Sigmoid colon (tissue), 4 donors: Measurements from ENCODE around the gene FBXO27.

Experiments used
- POLR2AphosphoS5 ChIP-seq, 4 donors: sonication (generic); formaldehyde crosslinking; IDR thresholded peaks; one replicate each; pipeline ENCODE4 v1.6.1; 2017; ENCODE audit warnings: antibody characterized with exemption in 4 of 4
- TF ChIP-seq, protein P1 (sequence below), 4 experiments: fragments of 450-650 bp in 3 of 4; fragments of 200-600 bp in 1 of 4; IDR thresholded peaks; one replicate each; pipeline ENCODE4 v1.5.1; 2016 to 2019; ENCODE audit warnings: antibody characterized with exemption in 4 of 4, mild to moderate bottlenecking in 3 of 4, moderate library complexity in 2 of 4

- TF ChIP-seq POLR2AphosphoS5 (IDR thresholded peaks at IDR 0.05): no peak
- TF ChIP-seq, protein P1, sequence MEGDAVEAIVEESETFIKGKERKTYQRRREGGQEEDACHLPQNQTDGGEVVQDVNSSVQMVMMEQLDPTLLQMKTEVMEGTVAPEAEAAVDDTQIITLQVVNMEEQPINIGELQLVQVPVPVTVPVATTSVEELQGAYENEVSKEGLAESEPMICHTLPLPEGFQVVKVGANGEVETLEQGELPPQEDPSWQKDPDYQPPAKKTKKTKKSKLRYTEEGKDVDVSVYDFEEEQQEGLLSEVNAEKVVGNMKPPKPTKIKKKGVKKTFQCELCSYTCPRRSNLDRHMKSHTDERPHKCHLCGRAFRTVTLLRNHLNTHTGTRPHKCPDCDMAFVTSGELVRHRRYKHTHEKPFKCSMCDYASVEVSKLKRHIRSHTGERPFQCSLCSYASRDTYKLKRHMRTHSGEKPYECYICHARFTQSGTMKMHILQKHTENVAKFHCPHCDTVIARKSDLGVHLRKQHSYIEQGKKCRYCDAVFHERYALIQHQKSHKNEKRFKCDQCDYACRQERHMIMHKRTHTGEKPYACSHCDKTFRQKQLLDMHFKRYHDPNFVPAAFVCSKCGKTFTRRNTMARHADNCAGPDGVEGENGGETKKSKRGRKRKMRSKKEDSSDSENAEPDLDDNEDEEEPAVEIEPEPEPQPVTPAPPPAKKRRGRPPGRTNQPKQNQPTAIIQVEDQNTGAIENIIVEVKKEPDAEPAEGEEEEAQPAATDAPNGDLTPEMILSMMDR (IDR thresholded peaks at IDR 0.05): no peak
Observed at GRCh38 chr19:39067104-39067503, 34.8 kb upstream of the FBXO27 start.
